ENCODE data around the gene PANK1.

DNA sequence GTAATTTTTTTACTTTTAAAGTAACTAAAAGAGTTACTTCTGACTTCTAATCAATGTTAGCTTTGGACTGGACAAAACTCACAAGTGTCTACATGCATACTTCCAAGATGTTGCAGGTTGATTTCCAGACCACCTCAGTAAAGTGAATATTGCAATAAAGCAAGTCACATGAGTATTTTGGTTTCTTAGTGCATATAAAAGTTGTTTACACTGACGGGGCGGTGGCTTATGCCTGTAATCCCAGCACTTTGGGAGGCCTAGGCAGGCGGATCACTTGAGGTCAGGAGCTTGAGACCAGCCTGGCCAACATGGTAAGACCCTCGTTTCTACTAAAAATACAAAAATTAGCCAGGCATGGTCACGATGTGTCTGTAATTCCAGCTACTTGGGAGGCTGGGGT lies 40.8 kb downstream of the PANK1 start:
- TF ChIP-seq GATA1 (IDR thresholded peaks at IDR 0.05; ENCODE audit: low read depth, low read length) = no peak
- TF ChIP-seq POLR2A (IDR thresholded peaks at IDR 0.05; ENCODE audit: low read length) = no peak

All from erythroblast (primary cell).